ENCODE results near the gene SPOCK2. TPM values are rescaled to one million over a fixed set of nuclear protein-coding genes. Genes with fewer than 3 reads are reported as not detected.

The SPOCK2 gene
- polyA plus RNA-seq, 1 donor (not counting 4 experiments of a cell fraction or from before 2014, with no cell fraction given): 0.14 TPM

- no peaks in the 10 kb centered on the region for H3K9me1 ChIP-seq (ENCODE audit: control insufficient read depth, extremely low read depth, insufficient read depth, low read length)
- no peaks in the 10 kb centered on the region for H4K20me1 ChIP-seq (ENCODE audit: control insufficient read depth, extremely low read depth, insufficient read depth, low read length)
- peak overlapping the region; percentile 67 for H3K4me2 ChIP-seq (ENCODE audit: control insufficient read depth, extremely low read depth, insufficient read depth, low read depth, low read length)
- no peaks in the 10 kb centered on the region for H3K9me3 ChIP-seq (ENCODE audit: control insufficient read depth, low read depth, low read length)
- dilution Hi-C loops (cut with MboI; ENCODE audit: extremely low pct_ligation_motif_present, low sequenced_read_pairs): no loop called here
- peaks cover 2% of the 10 kb centered on the region for H3K79me2 ChIP-seq (ENCODE audit: control insufficient read depth, insufficient read depth, low read length)
- peaks cover 27% of the 10 kb centered on the region for H3K4me1 ChIP-seq (ENCODE audit: control insufficient read depth, extremely low read depth, insufficient read depth, low read length)
- FAIRE-seq (no peak), DNase-seq (ENCODE audit: low read depth, low spot score) (no peak)
- no peaks in the 10 kb centered on the region for H3K27me3 ChIP-seq (ENCODE audit: control insufficient read depth, extremely low read depth, insufficient read depth, low read length)
- H2AFZ ChIP-seq (ENCODE audit: control insufficient read depth, low read length): no peak overlapping the region
- H3K36me3 ChIP-seq (ENCODE audit: control insufficient read depth in 2 of 2, extremely low read depth in 1 of 2, insufficient read depth in 2 of 2, low read length in 2 of 2): peaks cover 9 to 35% of the 10 kb centered on the region in 2 experiments
- H3K27ac ChIP-seq (ENCODE audit: control insufficient read depth, insufficient read depth, low read length): peak overlapping the region; percentile 96
- no peak overlapping the region for H3K4me3 ChIP-seq (ENCODE audit: control insufficient read depth in 2 of 3, extremely low read depth in 1 of 3, insufficient read depth in 2 of 3, low read depth in 1 of 3, low read length in 3 of 3)
- H3K9ac ChIP-seq (ENCODE audit: control insufficient read depth, extremely low read depth, insufficient read depth, low read length): peak overlapping the region; percentile 81
- TF ChIP-seq CTCF (optimal IDR thresholded peaks at IDR 0.05 in 1 of 3, IDR thresholded peaks at IDR 0.05 in 1 of 3, conservative IDR thresholded peaks at IDR 0.05 in 1 of 3; ENCODE audit: extremely low read depth in 1 of 3, insufficient read depth in 2 of 3, low read length in 3 of 3) (no peak), EZH2 (IDR thresholded peaks at IDR 0.05; ENCODE audit: low read length) (no peak)
These were observed 77.9 kb downstream of the SPOCK2 start for GRCh38 chr10:72010234-72010973.

- no peak for FAIRE-seq
- peaks cover 9 to 39% of the 10 kb centered on the region in 2 experiments for H3K36me3 ChIP-seq (ENCODE audit: control insufficient read depth in 2 of 2, extremely low read depth in 1 of 2, insufficient read depth in 2 of 2, low read length in 2 of 2)
These were observed 78.8 kb downstream of the SPOCK2 start for GRCh38 chr10:72009425-72010081.

More at GRCh38 chr10:72009425-72010081, 78.8 kb downstream of the SPOCK2 start:
- H3K4me1 ChIP-seq (ENCODE audit: control insufficient read depth, extremely low read depth, insufficient read depth, low read length): peaks cover 27% of the 10 kb centered on the region
- H3K9me1 ChIP-seq (ENCODE audit: control insufficient read depth, extremely low read depth, insufficient read depth, low read length): no peaks in the 10 kb centered on the region
- H2AFZ ChIP-seq (ENCODE audit: control insufficient read depth, low read length): peak overlapping the region; percentile 70
- H3K27ac ChIP-seq (ENCODE audit: control insufficient read depth, insufficient read depth, low read length): peak overlapping the region; percentile 96
- H3K9ac ChIP-seq (ENCODE audit: control insufficient read depth, extremely low read depth, insufficient read depth, low read length): peak overlapping the region; percentile 81
- TF ChIP-seq EZH2 (IDR thresholded peaks at IDR 0.05; ENCODE audit: low read length) (no peak), CTCF (optimal IDR thresholded peaks at IDR 0.05 in 1 of 3, IDR thresholded peaks at IDR 0.05 in 1 of 3, conservative IDR thresholded peaks at IDR 0.05 in 1 of 3; ENCODE audit: extremely low read depth in 1 of 3, insufficient read depth in 2 of 3, low read length in 3 of 3) (no peak)
- no peaks in the 10 kb centered on the region for H3K9me3 ChIP-seq (ENCODE audit: control insufficient read depth, low read depth, low read length)
- H3K79me2 ChIP-seq (ENCODE audit: control insufficient read depth, insufficient read depth, low read length): peaks cover 8% of the 10 kb centered on the region
- peak; percentile 41 for DNase-seq (ENCODE audit: low read depth, low spot score)
- peak overlapping the region in 2 of 3 experiments; percentile 27 to 38 for H3K4me3 ChIP-seq (ENCODE audit: control insufficient read depth in 2 of 3, extremely low read depth in 1 of 3, insufficient read depth in 2 of 3, low read depth in 1 of 3, low read length in 3 of 3)
- H3K27me3 ChIP-seq (ENCODE audit: control insufficient read depth, extremely low read depth, insufficient read depth, low read length): no peaks in the 10 kb centered on the region
- no peaks in the 10 kb centered on the region for H4K20me1 ChIP-seq (ENCODE audit: control insufficient read depth, extremely low read depth, insufficient read depth, low read length)
- dilution Hi-C loops (cut with MboI; ENCODE audit: extremely low pct_ligation_motif_present, low sequenced_read_pairs): no loop called here
- H3K4me2 ChIP-seq (ENCODE audit: control insufficient read depth, extremely low read depth, insufficient read depth, low read depth, low read length): peak overlapping the region; percentile 67
